Endothelial cell of umbilical vein (primary cell): Measurements from ENCODE around the gene ALAS2. TPM values are rescaled to one million over a fixed set of nuclear protein-coding genes. Genes with fewer than 3 reads are reported as not detected.

ENCODE experiments used
- BruUV-seq: library from RNA; stranded (reverse); fragments of 400-500 nt; replicated peaks from 2 replicates; lab custom pipeline; 2021; lab: Mats Ljungman, UMichigan
- CTCF ChIA-PET: fragments of 300-600, 350-600 bp; sonication (Branson Sonifier 250); formaldehyde crosslinking; loops from one replicate; lab custom pipeline; 2021; ENCODE audit warnings: antibody characterized with exemption, inconsistent platforms; lab: Charles Lee
- POLR2A ChIA-PET: fragments of 300-600, 350-600 bp; sonication (Branson Sonifier 250); formaldehyde crosslinking; loops from one replicate; lab custom pipeline; 2021; ENCODE audit warnings: antibody characterized with exemption, inconsistent platforms; lab: Charles Lee
- DNase-seq: peaks from one replicate; pipeline ENCODE4 v3.0.0-alpha.2; 2011; ENCODE audit warnings: low read depth, low spot score
- FAIRE-seq: peaks from 2 replicates; lab custom pipeline; 2011; peaks lifted over from hg19 to GRCh38; lab: Jason Lieb, UNC
- H2AFZ ChIP-seq: 2 replicates; pipeline ENCODE4 v1.6.0; 2012; ENCODE audit warnings: low read depth, low read length, control low read depth, inconsistent platforms
- H3K27ac ChIP-seq: 2 replicates; pipeline ENCODE4 v1.5.1; 2011; ENCODE audit warnings: low read depth, mild to moderate bottlenecking, control low read depth, low read length, moderate library complexity; ENCODE audit not compliant: insufficient read depth
- H3K27me3 ChIP-seq, 2 experiments: 2 replicates each; pipeline versions ENCODE4 v1.6.0 to v1.6.1; 2011; ENCODE audit warnings: low read length in 2 of 2, mixed read lengths in 1 of 2; ENCODE audit not compliant: control insufficient read depth in 2 of 2, insufficient read depth in 2 of 2
- H3K36me3 ChIP-seq, 2 experiments: 2 replicates in 1 of 2; 3 replicates in 1 of 2; pipeline ENCODE4 v1.5.1; 2011; ENCODE audit warnings: low read length in 2 of 2, mild to moderate bottlenecking in 1 of 2, moderate library complexity in 1 of 2; ENCODE audit not compliant: control insufficient read depth in 2 of 2, insufficient read depth in 2 of 2; ENCODE audit errors: extremely low read depth in 1 of 2
- H3K4me1 ChIP-seq: 3 replicates; pipeline ENCODE4 v1.5.1; 2011; ENCODE audit warnings: mild to moderate bottlenecking, low read length; ENCODE audit not compliant: control insufficient read depth, insufficient read depth; ENCODE audit errors: extremely low read depth
- H3K4me2 ChIP-seq: 2 replicates; pipeline ENCODE4 v1.6.1; 2011; ENCODE audit warnings: low read length, control low read depth, mixed read lengths; ENCODE audit not compliant: insufficient read depth
- H3K4me3 ChIP-seq, 3 experiments: fragments of 200-600 bp in 1 of 3; sonication (generic), shearing (Covaris generic) in 1 of 3; replicated peaks in 1 of 3; 2 replicates each; pipeline ENCODE4 v1.5.1; 2011 to 2016; ENCODE audit warnings: control low read depth in 3 of 3, low read length in 3 of 3, mild to moderate bottlenecking in 2 of 3, inconsistent platforms in 1 of 3, low read depth in 1 of 3, moderate library complexity in 1 of 3; ENCODE audit not compliant: insufficient read depth in 1 of 3
- H3K79me2 ChIP-seq: 2 replicates; pipeline ENCODE4 v1.6.0; 2012; ENCODE audit warnings: low read length, inconsistent platforms; ENCODE audit not compliant: control insufficient read depth, insufficient read depth
- H3K9ac ChIP-seq: replicated peaks from 2 replicates; pipeline ENCODE3; 2011; ENCODE audit warnings: low read length, control low read depth; ENCODE audit not compliant: insufficient read depth; ENCODE audit errors: extremely low read depth
- H3K9me1 ChIP-seq: replicated peaks from 3 replicates; pipeline ENCODE4 v1.6.0; 2011; ENCODE audit warnings: mild to moderate bottlenecking, low read length; ENCODE audit not compliant: control insufficient read depth, insufficient read depth; ENCODE audit errors: extremely low read depth
- H3K9me3 ChIP-seq: replicated peaks from 2 replicates; pipeline ENCODE4 v1.5.1; 2012; ENCODE audit warnings: low read length, inconsistent platforms; ENCODE audit not compliant: control insufficient read depth, insufficient read depth
- H4K20me1 ChIP-seq: replicated peaks from 2 replicates; pipeline ENCODE3; 2011; ENCODE audit warnings: mild to moderate bottlenecking, low read length; ENCODE audit not compliant: control insufficient read depth, insufficient read depth; ENCODE audit errors: extremely low read depth
- CTCF ChIP-seq, 2 donors: IDR thresholded peaks; 1 replicate in 1 of 2; 2 replicates in 1 of 2; pipeline ENCODE4 v1.5.1; 2011; ENCODE audit warnings: low read length in 2 of 2, mild to moderate bottlenecking in 2 of 2, moderate library complexity in 2 of 2, control low read depth in 1 of 2, inconsistent platforms in 1 of 2, low read depth in 1 of 2; ENCODE audit not compliant: insufficient read depth in 1 of 2; ENCODE audit errors: extremely low read depth in 1 of 2
- EZH2 ChIP-seq: IDR thresholded peaks from 2 replicates; pipeline ENCODE4 v1.6.1; 2012; ENCODE audit warnings: borderline replicate concordance, low read depth, mild to moderate bottlenecking, moderate library complexity, low read length, inconsistent platforms; ENCODE audit not compliant: severe bottlenecking
- FOS ChIP-seq: IDR thresholded peaks from 2 replicates; pipeline ENCODE4 v1.6.1; 2011; ENCODE audit warnings: mild to moderate bottlenecking, low read length, moderate library complexity, borderline replicate concordance; ENCODE audit not compliant: insufficient read depth
- GATA2 ChIP-seq: IDR thresholded peaks from 2 replicates; pipeline ENCODE4 v1.7.0; 2011; ENCODE audit warnings: low read depth, mild to moderate bottlenecking, moderate library complexity, mixed read lengths, low read length; ENCODE audit not compliant: insufficient read length, insufficient read depth
- JUN ChIP-seq: IDR thresholded peaks from 2 replicates; pipeline ENCODE4 v1.6.1; 2011; ENCODE audit warnings: borderline replicate concordance, low read depth; ENCODE audit not compliant: insufficient read length, insufficient read depth
- MYC ChIP-seq: IDR thresholded peaks from one replicate; pipeline ENCODE4 v1.6.1; 2011; ENCODE audit warnings: mild to moderate bottlenecking, low read depth, low read length
- POLR2A ChIP-seq: IDR thresholded peaks from 2 replicates; pipeline ENCODE4 v1.6.1; 2012; ENCODE audit warnings: low read depth, mild to moderate bottlenecking, control low read depth, low read length
- POLR2AphosphoS5 ChIP-seq: IDR thresholded peaks from 2 replicates; pipeline ENCODE4 v1.6.1; 2012; ENCODE audit warnings: low read depth, mild to moderate bottlenecking, control low read depth, low read length, moderate library complexity; ENCODE audit not compliant: insufficient read depth
- dilution Hi-C: fragments of 300-500 bp; cut with MboI; formaldehyde crosslinking; loops from one replicate; pipeline ENCODE4 v1.15.0; 2019; ENCODE audit warnings: low sequenced_read_pairs; ENCODE audit not compliant: extremely low pct_ligation_motif_present
- intact Hi-C: fragments of 100-400 bp; cut with micrococcal nuclease; formaldehyde crosslinking; loops from one replicate; pipeline ENCODE4 v1.10.0; 2022
- polyA plus RNA-seq, 4 experiments: library from polyadenylated mRNA; depleted of rRNA in 3 of 4; stranded (reverse) in 3 of 4; unstranded in 1 of 4; fragments of >200 nt; gene quantifications; 2 replicates each; pipeline versions ENCODE4 v1.2.1 to v1.2.3, GENCODE V29; 2011 to 2012; ENCODE audit warnings: missing spikeins in 1 of 4
- total RNA-seq: library from RNA; stranded (reverse); gene quantifications from 2 replicates; pipeline ENCODE4 v1.2.3, GENCODE V29; 2021
- TF ChIP-seq, protein P1 (sequence below): IDR thresholded peaks from 2 replicates; pipeline ENCODE4 v1.6.1; 2011; ENCODE audit not compliant: insufficient read depth, insufficient read length

The ALAS2 gene
- total and polyA plus RNA-seq, 2 donors (not counting 3 experiments of a cell fraction or from before 2014, with no cell fraction given): not detected

GRCh38 chrX:55006827-55007621 is 23.8 kb downstream of the ALAS2 start:
- TF ChIP-seq POLR2A (no peak), EZH2 (no peak)
- Histone ChIP-seq H3K79me2 (peaks cover 3% of the 10 kb centered on the region), H3K9ac (no peak overlapping the region), H3K27me3 (no peaks in the 10 kb centered on the region), H2AFZ (no peak overlapping the region), H3K9me3 (no peaks in the 10 kb centered on the region), H3K27ac (peak overlapping the region; percentile 23), H3K4me3 (no peak overlapping the region), H3K9me1 (no peaks in the 10 kb centered on the region), H3K4me1 (peaks cover 36% of the 10 kb centered on the region), H3K4me2 (peak overlapping the region; percentile 31), H4K20me1 (no peaks in the 10 kb centered on the region), H3K36me3 (peaks cover 4 to 9% of the 10 kb centered on the region in 2 experiments)
- FAIRE-seq (no peak), DNase-seq (no peak)
- dilution Hi-C loops (no loop called here), intact Hi-C loops (no loop called here)
- POLR2A ChIA-PET: interaction anchor here (0.7 kb wide), 1 partner anchor 368 kb away, joined by 3 read pairs; no protein-coding TSS in a partner anchor
- CTCF ChIA-PET: interaction anchor here (0.8 kb wide), 1 partner anchor 13 kb away, joined by 3 read pairs; no protein-coding TSS in a partner anchor
- TSS peak; percentile 2 for BruUV-seq

DNA sequence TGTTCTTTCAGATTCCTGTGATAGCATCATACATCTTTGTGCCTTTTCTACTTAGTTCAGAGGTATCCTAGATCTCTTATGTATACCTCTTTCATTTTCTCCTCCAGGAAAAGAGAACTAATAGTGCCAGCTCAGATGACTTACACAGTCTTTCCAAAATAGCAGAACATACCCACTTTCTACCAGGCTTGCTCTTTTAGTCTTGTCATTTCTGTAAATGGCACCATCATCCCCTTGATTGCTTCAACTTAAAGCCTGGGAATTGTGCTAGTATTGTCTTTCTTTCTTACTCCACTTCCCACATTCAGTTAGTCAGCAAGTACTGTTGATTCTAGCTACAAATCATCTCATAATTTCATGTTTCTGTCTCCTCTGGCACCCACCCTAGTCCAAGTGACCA is 25.5 kb downstream of the ALAS2 start:
- BruUV-seq: no TSS peak

More for the DNA sequence above, 25.5 kb downstream of the ALAS2 start:
- Histone ChIP-seq H3K79me2 (peaks cover 19% of the 10 kb centered on the region), H3K4me1 (peaks cover 48% of the 10 kb centered on the region), H4K20me1 (no peaks in the 10 kb centered on the region), H3K36me3 (peaks cover 4 to 9% of the 10 kb centered on the region in 2 experiments), H3K27ac (no peak overlapping the region), H3K9me3 (no peaks in the 10 kb centered on the region), H3K4me2 (no peak overlapping the region), H3K4me3 (no peak overlapping the region), H3K27me3 (no peaks in the 10 kb centered on the region), H2AFZ (no peak overlapping the region), H3K9me1 (no peaks in the 10 kb centered on the region), H3K9ac (no peak overlapping the region)
- dilution Hi-C loops (no loop called here), intact Hi-C loops (no loop called here)
- no peak for TF ChIP-seq JUN
- no peak for TF ChIP-seq FOS
- no peak for TF ChIP-seq CTCF (IDR thresholded peaks at IDR 0.05; ENCODE audit: extremely low read depth in 1 of 2, insufficient read depth in 1 of 2, low read depth in 1 of 2, low read length in 2 of 2)
- no peak for TF ChIP-seq MYC
- no peak for TF ChIP-seq GATA2
- no peak for TF ChIP-seq POLR2A
- TF ChIP-seq POLR2AphosphoS5: no peak
- TF ChIP-seq EZH2: no peak
- TF ChIP-seq, protein P1, sequence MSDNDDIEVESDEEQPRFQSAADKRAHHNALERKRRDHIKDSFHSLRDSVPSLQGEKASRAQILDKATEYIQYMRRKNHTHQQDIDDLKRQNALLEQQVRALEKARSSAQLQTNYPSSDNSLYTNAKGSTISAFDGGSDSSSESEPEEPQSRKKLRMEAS: no peak
- FAIRE-seq: no peak
- no peak for DNase-seq
- ChIA-PET CTCF (no interaction called here), POLR2A (no interaction called here)
